Stimulated activated CD8-positive, alpha-beta memory T cell treated with anti-CD3 and anti-CD28 coated beads, Interleukin-12 subunit alpha, Interleukin-12 subunit beta, amount 100 ng/mL, for 24 hours (primary cell): ENCODE results near the gene ACP2.
"Not testable (repeated sequence)": the region's sequence is repeated elsewhere in the genome, so short reads cannot be mapped to it uniquely, and the experiment has no call there.

Experiments
- DNase-seq: peaks from one replicate; pipeline ENCODE4 v3.0.0-alpha.2; 2020; ENCODE audit errors: extremely low read depth

Gene ACP2

DNA sequence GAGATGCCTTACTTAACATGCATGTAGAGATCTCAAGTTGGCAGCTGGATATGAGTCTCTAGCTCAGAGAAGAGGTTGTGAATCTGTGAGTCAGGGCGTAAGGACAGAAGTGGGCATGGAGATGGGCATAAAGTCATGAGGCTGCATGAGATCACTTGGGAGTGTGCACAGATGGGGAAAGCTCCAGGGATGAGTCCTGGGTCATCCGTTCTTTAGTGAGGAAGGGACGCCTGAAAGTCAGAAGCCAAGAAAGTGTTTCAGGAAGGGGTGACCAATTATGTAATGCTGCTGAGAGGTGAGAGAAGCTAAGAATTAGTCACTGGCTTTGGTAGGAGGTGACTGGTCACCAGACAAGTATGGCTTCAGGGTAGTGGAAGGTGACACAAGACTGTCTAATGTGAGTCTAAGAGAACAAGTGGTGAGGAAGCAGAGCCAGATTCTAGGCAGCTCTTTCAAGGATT lies 6.7 kb downstream of the ACP2 start:
- no peak for DNase-seq

DNA sequence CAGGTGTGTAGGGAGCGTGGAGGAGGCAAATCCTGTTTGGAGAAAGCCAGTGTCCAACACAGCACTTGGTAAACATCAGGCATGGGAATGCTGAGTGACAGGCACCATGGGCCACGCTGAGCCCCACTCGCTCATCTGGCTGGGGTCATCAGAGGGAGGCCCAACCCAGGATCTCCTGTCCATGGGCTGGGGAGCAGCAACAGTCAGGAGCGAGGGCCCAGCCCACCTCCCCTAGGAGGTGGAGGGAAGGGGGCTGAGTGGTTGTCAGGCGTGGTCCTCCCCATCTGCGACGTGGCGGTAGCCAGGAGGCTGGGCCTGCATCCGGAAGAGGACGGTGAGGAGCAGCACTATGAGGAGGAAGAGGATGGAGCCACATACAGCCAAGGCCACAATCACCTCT lies 8.8 kb downstream of the ACP2 start:
- DNase-seq = no peak

DNA sequence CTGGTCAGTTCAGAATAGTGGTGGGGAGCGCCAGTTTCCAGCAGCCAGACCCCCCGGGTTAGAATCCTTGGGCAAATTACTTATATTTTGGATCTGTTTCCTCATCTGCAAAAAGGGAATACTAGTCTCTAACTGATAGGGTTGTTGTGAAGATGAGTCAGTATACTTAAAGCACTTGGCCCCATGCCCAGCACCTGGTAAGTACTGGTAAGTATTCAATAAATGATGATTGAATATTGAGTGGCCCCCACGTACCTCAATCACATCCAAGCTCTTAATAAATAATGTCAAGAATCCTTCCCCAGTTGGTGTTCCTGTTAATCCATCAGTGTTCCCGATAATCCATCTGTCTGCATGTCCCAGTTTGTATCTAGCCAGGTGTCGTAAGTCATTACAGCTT lies 12.1 kb downstream of the ACP2 start:
- no peak for DNase-seq

DNA sequence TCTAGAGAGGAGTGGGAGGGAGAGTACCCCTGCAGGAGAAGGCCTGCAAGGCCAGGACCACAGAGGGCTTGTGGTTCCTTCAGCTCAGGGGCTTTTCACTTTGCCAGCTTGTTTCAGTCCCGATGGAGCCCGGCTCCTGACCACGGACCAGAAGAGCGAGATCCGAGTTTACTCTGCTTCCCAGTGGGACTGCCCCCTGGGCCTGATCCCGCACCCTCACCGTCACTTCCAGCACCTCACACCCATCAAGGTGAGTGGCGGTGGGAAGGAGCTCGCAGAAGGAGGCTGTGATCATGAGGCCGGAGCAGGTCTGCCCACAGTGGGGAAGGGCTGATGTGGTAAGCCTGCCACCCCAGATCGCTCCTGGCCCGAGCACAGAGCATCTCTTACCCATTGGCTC lies 13.5 kb downstream of the ACP2 start:
- DNase-seq = no peak

DNA sequence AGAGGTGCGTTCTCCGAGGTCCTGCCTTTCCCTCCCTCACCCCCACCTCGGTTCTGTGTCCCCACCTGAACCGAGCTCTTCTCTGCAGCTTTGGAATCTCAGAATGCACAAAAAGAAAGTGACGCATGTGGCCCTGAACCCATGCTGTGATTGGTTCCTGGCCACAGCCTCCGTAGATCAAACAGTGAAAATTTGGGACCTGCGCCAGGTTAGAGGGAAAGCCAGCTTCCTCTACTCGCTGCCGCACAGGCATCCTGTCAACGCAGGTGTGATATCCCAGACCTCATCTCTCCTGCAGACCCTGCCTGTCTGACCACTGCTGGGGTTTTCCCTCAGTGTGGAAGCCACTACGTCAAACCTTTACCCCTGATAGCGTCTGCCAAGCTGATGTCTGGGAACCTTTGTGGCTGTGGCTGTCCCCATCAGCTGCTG lies 13.9 kb downstream of the ACP2 start:
- DNase-seq = no peak

DNA sequence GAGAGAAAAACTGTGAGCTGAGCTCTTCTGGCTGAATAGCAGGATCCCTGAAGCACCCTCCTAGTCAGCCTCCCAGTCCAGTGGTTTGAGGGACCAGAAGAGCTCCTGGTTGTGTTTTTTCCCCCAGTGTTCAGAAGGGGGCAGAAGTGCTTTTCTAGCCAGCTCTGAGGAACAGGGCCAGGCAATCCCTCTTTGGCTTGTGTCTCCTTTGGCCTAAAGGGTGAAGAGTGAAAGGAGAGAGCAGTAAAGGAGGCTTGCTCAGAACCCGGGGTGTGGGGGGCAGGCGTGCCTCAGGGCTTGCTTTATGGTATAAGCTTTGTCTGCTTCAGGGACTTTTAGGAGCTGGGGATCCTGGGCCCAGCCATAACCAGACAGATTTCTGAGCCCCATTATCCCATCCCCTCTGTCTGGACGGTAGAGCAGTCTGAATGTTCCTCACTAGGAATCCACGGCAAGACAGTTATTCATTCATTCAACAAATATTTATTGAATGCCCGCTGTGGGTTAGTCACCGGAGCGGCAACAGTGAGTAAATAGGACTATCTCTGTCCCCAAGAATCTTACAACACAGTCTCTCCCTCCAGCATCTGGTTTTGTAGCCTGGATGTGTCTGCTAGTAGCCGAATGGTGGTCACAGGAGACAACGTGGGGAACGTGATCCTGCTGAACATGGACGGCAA lies 14.5 kb downstream of the ACP2 start:
- no peak for DNase-seq

DNA sequence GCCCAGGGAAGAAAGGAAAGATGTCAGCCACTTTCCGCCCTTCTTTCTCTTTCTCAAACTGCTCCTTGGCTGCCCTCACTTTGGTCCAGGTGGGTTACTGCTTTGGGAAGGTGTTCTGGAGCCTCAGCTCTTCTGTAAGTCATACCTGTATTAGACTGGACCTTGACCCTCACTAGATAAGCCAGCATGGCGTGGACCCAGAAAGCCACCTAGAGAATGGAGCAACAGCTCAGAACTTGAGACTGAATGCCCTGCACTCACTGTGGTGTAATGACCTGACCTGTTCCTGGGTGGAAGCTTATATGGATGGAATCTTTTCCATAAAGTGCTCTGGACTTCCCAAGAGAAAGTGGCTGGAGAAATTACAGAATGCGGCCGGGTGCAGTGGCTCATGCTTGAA lies 15.6 kb downstream of the ACP2 start:
- no peak for DNase-seq

DNA sequence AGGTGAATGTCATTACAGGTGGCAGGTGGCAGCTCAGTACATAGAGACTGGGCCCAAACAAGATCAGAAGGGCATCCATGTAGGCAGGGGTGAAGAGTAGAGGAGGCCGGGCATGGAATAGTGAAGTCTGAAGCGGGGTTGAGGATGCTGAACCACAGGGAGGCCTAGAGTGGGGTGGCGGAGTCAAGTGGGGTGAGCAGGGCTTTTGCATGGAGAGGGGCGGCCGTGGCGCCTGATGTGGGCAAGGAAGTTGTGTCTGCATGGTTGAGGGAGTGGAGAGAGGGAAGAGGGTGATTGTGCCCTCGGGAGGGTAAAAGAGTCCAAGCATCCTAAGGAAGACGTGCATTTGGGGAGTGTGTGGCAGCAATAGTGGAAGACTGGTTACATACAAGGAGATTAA lies 19.5 kb downstream of the ACP2 start:
- DNase-seq = no peak

DNA sequence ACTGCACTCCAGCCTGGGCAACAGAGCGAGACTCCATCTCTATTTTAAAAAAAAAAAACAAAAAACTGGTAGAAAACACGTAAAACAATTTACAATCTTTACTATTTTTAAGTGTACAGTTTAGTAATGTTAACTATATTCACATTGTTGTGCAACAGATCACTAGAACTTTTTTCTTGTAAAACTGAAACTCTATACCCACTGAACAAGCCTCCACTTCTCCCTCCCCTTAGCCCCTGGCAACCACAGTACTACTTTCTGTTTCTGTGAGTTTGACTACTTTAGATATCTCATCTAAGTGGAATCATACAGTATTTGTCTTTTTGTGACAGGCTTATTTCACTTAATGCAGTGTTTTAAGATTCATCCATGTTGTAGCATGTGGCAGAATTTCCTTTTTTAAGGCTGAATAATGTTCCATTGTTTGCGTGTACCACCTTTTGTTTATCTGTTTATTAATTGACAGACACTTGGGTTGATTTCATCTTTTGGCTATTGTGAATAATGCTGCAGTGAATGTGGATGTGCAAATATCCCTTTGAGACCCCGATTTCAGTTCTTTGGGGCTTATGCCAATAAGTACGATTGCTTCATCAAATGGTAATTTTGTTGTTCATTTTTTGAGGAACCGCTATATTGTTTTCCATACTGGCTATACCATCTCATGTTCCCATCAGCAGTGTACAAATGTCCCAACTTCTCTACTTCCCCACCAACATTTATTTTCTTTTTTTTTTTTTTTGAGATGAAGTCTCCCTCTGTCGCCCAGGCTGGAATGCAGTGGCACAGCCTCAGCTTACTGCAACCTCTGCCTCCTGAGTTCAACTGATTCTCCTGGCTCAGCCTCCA lies 22.8 kb downstream of the ACP2 start:
- no peak for DNase-seq

DNA sequence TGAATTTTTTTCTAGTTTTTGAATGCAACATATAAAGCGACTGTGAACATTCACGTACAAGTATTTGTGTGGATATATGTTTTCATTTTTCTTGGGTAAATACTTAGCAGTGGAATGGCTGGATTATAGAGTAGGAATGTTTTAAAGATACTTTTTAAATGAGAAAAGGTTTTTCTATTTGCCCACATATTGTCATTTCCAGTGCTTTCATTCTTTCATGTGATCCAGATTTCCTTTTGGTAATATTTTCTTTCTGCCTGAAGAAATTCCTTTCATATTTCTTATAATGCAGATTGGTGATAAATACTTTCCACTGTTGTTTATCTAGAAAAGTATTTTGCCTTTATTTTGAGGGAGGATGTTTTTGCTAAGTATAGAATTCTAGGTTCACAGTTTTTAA lies 25.9 kb downstream of the ACP2 start:
- no peak for DNase-seq

DNA sequence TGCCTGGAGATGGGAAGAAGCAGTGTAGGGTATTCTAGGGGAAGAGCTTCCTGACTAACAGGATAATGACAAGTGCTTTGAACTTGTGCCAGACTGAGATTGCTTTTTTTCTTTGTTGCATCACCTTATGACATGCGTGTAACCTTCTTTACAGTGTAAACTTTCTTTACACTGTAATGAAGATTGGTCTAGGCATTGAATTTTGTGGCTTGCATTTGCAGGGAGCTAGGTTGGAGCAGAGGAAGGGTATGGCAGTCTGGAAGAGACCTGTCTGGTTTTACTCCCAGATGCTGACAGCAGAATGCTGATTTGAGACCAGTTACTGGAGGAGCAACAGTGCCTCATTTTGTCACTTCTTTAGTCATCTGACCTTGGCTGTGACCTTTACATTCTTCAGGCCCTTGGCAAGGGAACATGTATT lies 28.2 kb downstream of the ACP2 start:
- DNase-seq = no peak

DNA sequence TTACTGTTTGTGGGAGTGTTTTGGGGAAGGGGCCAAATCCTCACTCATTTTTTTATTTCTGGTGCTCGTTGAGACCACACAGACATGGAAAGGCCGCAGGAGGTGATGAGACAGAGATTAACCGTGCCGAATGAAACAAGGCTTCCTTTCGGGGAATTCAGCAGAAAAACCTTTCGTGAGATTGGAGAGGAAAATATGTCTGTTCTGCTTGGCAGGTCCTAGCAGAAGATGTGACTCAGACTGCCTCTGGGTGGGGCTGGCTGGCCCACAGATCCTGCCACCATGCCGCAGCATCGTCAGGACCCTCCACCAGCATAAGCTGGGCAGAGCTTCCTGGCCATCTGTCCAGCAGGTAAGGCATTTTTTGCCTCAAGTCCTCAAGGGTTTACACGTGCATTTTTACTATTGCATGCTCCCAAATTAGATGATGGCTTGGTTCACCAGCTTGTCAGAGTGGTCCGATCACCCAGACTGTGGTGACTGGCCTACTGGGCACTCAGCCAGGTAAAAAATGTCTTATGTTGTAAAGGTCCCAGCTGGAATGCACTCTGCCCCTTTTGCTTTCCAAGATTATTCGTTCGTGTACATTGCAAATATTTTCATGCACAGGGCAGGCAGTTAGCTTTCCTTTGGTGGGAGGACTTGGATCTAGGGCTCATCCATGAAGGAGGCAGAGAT lies 32.4 kb downstream of the ACP2 start:
- DNase-seq = no peak

DNA sequence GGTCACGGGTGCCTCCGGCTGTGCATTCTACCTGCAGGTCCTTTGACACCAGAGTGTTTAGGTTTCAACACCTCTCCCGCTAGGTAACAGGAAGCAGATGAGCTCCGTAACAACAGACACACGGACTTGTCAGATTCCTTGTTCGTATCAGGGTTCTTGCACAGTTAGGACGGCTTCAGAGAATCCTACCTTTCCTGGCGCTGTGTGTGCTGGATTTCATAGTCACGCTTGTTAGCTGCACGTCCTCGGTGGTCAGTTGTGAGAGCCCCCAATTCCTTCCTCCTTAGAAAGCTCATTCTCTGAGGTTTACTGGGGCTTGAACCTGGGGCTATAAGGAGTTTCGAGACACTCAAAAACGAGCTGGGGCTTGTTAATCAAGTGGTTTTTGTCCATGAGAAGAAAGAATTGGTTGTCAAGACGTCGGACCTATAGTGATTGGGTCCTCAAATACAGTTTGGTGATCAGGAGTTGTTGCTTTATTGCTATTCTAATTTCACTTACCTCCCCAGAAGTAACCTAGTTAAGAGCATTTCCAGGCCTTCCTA lies 33.2 kb downstream of the ACP2 start:
- DNase-seq = no peak

DNA sequence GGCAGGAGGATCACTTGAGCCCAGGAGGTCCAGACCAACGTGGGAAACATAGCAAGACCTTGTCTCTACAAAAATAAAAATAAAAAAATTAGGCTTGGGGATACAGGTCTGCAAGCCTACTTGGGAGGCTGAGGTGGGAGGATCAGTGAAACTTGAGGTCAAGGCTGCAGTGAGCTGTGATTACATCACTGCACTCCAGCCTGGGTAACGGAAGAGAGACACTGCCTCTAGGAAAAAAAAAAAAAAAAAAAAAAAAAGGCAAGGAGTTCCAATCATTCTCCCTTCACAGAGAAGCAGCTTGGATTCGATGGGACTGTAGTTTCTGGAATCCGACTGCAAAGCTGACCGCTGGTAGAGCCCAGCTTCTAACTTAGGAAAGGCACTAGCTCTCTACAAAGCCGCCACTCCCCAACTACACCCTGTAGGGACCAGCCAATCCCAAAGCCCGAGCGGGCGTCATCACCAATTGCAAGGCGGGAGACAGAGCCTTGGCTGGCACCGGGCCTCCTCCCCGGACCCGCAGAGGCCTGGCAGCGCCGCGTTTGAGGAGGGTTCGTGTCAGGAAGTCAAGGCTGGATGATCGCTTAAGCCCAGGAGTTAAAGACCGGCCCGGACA lies 34.6 kb downstream of the ACP2 start:
- DNase-seq = peak; percentile 65

DNA sequence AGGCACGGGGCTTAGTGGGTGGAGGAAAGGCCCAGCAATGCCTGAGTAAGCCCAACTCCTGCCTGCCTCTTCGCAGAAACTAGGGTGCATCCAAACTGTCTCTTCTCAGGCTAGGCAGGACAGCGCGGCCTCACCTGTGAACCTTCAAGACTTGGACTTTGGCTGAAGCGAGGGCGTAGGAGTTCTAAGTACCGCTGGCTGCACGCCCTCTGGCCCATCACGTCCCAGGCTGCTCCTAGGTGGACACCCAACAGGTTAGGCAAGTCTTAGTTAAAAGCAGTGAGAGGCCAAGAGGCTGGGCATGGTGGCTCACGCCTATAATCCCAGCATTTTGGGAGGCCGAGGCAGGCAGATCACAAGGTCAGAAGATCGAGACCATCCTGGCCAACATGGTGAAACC lies 35.7 kb downstream of the ACP2 start:
- DNase-seq = no peak

DNA sequence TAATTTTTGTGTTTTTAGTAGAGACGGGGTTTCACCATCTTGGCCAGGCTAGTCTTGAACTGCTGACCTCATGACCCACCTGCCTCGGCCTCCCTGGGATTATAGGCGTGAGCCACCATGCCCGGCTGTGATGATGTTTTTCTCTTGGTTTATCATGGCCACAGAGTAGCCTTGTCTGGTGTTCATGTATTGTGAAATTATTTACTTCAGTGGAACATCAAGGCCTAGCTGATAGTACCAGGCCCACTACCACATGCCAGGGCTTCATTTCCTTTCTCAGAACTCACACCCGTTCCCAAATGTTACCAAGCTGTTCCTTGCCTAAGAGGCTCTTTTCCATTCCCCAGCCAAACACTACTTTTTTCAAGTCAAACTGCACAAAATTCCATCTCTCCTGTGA lies 40.0 kb downstream of the ACP2 start:
- no peak for DNase-seq

DNA sequence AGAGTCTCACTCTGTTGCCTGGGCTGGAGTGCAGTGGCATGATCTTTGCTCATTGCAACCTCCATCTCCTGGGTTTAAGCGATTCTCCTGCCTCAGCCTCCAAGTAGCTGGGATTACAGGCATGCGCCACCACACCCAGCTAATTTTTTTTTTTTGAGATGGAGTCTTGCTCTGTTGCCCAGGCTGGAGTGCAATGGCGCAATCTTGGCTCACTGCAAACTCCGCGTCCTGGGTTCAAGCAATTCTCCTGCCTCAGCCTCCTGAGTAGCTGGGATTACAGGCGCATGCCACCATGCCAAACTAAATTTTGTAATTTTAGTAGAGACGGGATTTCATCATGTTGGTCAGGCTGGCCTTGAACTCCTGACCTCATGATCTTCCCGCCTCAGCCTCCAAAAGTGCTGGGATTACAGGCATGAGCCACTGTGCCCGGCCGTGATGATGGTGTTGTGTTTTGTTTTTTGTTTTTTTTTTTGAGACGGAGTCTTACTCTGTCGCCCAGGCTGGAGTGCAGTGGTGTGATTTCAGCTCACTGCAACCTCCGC lies 40.5 kb downstream of the ACP2 start:
- DNase-seq = not testable (repeated sequence)

DNA sequence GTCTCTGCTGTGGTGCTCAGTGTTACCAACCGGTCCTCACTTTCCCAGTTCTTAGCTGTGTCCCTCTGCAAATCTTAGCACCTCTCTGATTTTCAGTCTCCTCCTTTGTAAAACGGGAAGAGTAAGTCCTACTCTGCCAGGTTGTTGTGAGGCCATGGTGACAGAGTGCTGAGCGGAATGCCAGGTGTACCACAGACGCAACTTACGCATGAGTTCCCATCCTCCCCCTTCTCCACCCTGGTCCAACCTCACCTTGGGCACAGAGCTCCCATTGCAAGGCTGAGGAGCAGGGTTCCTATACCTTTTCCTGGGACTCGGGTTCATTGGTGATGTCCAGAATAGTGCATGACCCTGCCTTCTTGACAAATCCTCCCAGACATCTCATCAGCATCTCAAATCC lies 41.2 kb downstream of the ACP2 start:
- no peak for DNase-seq

DNA sequence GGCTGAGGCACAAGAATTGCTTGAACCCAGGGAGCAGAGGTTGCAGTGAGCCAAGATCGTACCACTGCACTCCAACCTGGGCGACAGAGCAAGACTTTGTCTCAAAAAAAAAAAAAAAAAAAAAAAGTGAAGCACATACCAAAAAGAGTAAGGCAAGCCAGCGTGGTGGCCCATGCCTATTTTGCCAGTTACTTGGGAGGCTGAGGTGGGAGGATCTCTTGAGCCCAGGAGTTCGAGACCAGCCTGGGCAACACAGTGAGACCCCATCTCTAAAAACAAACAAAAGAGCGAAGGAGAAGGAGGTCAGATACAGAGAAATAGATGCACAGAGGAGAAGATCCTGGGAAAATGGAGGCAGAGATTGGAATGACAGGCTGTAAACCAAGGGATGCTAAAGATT lies 42.0 kb downstream of the ACP2 start:
- not testable (repeated sequence) for DNase-seq

DNA sequence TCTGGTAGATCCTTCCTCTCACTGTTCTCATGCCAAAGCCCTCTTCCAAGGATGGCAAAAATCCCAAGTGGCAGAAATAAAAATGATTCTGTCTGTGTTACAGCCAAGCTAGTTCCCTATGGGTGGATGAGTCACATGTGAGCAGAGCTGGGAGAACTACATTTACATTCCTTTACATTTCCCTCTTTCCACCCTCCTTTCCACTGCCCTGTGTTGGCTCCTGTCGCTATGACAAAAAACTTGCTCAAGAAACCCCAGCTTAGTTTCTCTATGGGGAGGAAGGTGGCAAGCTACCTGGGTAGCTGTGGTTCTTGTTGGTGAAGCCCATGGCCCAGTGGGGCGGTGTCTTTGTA lies 44.0 kb downstream of the ACP2 start:
- DNase-seq = no peak

DNA sequence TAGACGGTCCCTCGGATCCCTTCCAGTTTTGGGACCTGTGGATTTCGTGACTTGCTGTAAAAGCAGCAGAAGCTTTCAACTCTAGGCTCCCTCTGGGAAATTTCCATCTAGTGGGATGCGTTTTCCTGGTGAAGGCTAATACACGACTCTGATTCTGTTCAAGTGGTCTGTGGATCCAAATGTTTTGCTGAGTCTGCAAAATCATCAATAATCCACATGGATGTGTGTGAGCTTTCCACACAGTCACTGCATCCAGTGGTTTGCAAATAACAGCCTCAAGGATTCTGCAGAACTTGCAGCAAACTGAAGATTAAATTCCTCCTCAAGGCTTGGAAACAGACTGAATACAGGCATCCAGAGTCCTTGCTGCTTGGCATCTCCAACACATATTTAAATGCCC lies 46.0 kb downstream of the ACP2 start:
- no peak for DNase-seq

DNA sequence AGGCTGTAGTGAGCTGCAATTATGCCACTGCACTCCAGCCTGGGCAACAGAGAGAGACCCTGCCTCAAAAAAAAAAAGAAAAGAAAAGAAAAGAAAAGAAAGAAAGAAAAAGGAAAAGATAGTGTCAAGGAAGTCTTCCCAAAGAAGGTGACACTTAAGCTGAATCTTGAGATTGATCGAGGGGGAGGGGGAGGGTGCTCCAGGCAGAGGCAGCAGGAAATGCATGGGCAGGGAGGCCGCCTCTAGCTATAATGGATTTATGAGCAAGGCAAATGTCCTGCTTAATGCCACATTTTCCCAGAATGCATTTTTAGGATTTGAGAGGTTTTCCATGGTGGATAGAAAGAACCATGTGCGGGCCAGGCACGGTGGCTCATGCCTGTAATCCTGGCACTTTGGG lies 47.6 kb downstream of the ACP2 start:
- DNase-seq = no peak
